Fibroblast of peridontal ligament (primary cell): ENCODE results near the gene TTBK2.

Experiments
- DNase-seq: peaks from one replicate; pipeline ENCODE4 v3.0.0-alpha.2; 2010; ENCODE audit errors: extremely low read depth

Gene TTBK2

GRCh38 chr15:42693942-42694341 lies 226.6 kb downstream of the TTBK2 start:
- DNase-seq, result no peak

GRCh38 chr15:42693496-42693895 lies 227.1 kb downstream of the TTBK2 start:
- DNase-seq, result no peak

GRCh38 chr15:42692997-42693396 lies 227.6 kb downstream of the TTBK2 start:
- DNase-seq, result no peak

DNA sequence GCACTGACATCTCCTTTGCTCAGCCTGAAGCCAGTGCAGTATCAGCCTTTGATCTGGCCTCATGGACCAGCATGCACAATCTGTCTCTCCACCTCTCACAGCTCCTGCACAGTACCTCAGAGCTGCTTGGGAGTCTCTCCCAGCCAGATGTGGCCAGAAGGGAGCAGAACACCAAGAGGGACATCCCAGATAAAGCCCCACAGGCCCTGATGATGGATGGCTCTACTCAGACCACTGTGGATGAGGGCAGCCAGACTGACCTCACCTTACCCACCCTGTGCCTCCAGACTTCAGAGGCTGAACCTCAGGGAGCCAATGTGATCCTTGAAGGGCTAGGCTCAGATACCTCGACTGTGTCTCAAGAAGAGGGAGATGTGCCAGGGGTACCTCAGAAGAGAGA lies 228.0 kb downstream of the TTBK2 start:
- DNase-seq, result no peak

- no peak for DNase-seq
Observed at GRCh38 chr15:42691770-42692169, 228.8 kb downstream of the TTBK2 start.

DNA sequence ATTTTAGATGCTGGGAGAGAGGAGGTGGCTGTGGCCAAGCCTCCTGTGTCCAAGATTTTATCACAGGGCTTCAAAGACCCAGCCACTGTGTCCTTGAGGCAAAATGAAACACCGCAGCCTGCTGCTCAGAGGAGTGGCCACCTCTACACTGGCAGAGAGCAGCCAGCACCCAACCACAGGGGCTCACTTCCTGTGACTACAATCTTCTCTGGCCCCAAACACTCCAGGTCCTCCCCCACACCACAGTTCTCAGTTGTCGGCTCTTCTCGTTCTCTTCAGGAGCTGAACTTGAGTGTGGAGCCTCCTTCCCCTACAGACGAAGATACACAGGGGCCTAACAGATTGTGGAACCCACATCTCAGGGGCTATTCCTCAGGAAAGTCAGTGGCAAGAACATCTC lies 229.3 kb downstream of the TTBK2 start:
- no peak for DNase-seq
